Activated naive CD4-positive, alpha-beta T cell treated with anti-CD3 and anti-CD28 coated beads for 36 hours (primary cell): Measurements from ENCODE around the gene CAPZB. TPM values are rescaled to one million over a fixed set of nuclear protein-coding genes. Genes with fewer than 3 reads are reported as not detected.

Experiments
- CTCF ChIA-PET: fragments of 350-600 bp; sonication (Branson Sonifier 250); formaldehyde crosslinking; loops from one replicate; lab custom pipeline; 2021; ENCODE audit warnings: antibody characterized with exemption; lab: Charles Lee
- DNase-seq: peaks from one replicate; pipeline ENCODE4 v3.0.0-alpha.2; 2020
- H3K27ac Mint-ChIP-seq: one replicate; pipeline ENCODE4 v1.8.0; 2021; ENCODE audit warnings: mild to moderate bottlenecking, mixed read lengths
- H3K27me3 Mint-ChIP-seq: one replicate; pipeline ENCODE4 v1.8.0; 2021; ENCODE audit warnings: low read depth, mixed read lengths
- H3K36me3 Mint-ChIP-seq: one replicate; pipeline ENCODE4 v1.8.0; 2021; ENCODE audit warnings: low read depth, mixed read lengths
- H3K4me1 Mint-ChIP-seq: one replicate; pipeline ENCODE4 v1.8.0; 2021; ENCODE audit warnings: low read depth, mixed read lengths
- H3K4me3 Mint-ChIP-seq: one replicate; pipeline ENCODE4 v1.8.0; 2021; ENCODE audit warnings: mild to moderate bottlenecking, moderate library complexity, mixed read lengths
- H3K9me3 Mint-ChIP-seq: one replicate; pipeline ENCODE4 v1.8.0; 2021; ENCODE audit warnings: mixed read lengths
- intact Hi-C: fragments of 100-400 bp; cut with micrococcal nuclease; formaldehyde crosslinking; loops from one replicate; pipeline ENCODE4 v1.15.1; 2023
- total RNA-seq, 2 experiments: library from RNA; stranded (reverse); gene quantifications; one replicate each; pipeline ENCODE4 v1.2.3, GENCODE V29; 2021

The CAPZB gene
- total RNA-seq, 2 experiments from 2014 or later, result 362 to 381 TPM

GRCh38 chr1:19372136-19372514 lies 113.2 kb downstream of the CAPZB start:
- Mint-ChIP-seq H3K36me3 (peaks cover 7% of the 10 kb centered on the region), H3K9me3 (no peaks in the 10 kb centered on the region), H3K27me3 (no peaks in the 10 kb centered on the region), H3K27ac (no peak overlapping the region), H3K4me1 (peaks cover 25% of the 10 kb centered on the region), H3K4me3 (no peak overlapping the region)
- no peak for DNase-seq
- intact Hi-C loops, result no loop called here
- CTCF ChIA-PET, result no interaction called here

- CTCF ChIA-PET, result no interaction called here
- peaks cover 25% of the 10 kb centered on the region for H3K4me1 Mint-ChIP-seq
- H3K9me3 Mint-ChIP-seq, result no peaks in the 10 kb centered on the region
- H3K27ac Mint-ChIP-seq, result no peak overlapping the region
- H3K4me3 Mint-ChIP-seq, result no peak overlapping the region
- no peak for DNase-seq
- peaks cover 3% of the 10 kb centered on the region for H3K36me3 Mint-ChIP-seq
- H3K27me3 Mint-ChIP-seq, result no peaks in the 10 kb centered on the region
- intact Hi-C loops, result no loop called here
These were observed 113.9 kb downstream of the CAPZB start for GRCh38 chr1:19371226-19372135.

- peaks cover 25% of the 10 kb centered on the region for H3K4me1 Mint-ChIP-seq
- H3K9me3 Mint-ChIP-seq, result no peaks in the 10 kb centered on the region
- no peak overlapping the region for H3K27ac Mint-ChIP-seq
- no peak for DNase-seq
- peaks cover 2% of the 10 kb centered on the region for H3K36me3 Mint-ChIP-seq
- no peaks in the 10 kb centered on the region for H3K27me3 Mint-ChIP-seq
- intact Hi-C loops, result no loop called here
- no peak overlapping the region for H3K4me3 Mint-ChIP-seq
- CTCF ChIA-PET, result no interaction called here
These were observed 114.7 kb downstream of the CAPZB start for GRCh38 chr1:19370453-19371170.

- CTCF ChIA-PET, result no interaction called here
- Mint-ChIP-seq H3K27me3 (no peaks in the 10 kb centered on the region), H3K9me3 (no peaks in the 10 kb centered on the region), H3K36me3 (no peaks in the 10 kb centered on the region), H3K27ac (no peak overlapping the region), H3K4me3 (no peak overlapping the region), H3K4me1 (peaks cover 29% of the 10 kb centered on the region)
- no peak for DNase-seq
- intact Hi-C loops, result no loop called here
These were observed 115.8 kb downstream of the CAPZB start for GRCh38 chr1:19369396-19370090.

- Mint-ChIP-seq H3K27me3 (no peaks in the 10 kb centered on the region), H3K27ac (no peak overlapping the region), H3K4me1 (peaks cover 29% of the 10 kb centered on the region), H3K9me3 (no peaks in the 10 kb centered on the region), H3K36me3 (no peaks in the 10 kb centered on the region), H3K4me3 (no peak overlapping the region)
- intact Hi-C loops, result no loop called here
- no peak for DNase-seq
- CTCF ChIA-PET, result no interaction called here
These were observed 116.4 kb downstream of the CAPZB start for GRCh38 chr1:19368964-19369363.

GRCh38 chr1:19368050-19368449 lies 117.3 kb downstream of the CAPZB start:
- no peaks in the 10 kb centered on the region for H3K27me3 Mint-ChIP-seq
- intact Hi-C loops, result no loop called here
- H3K36me3 Mint-ChIP-seq, result no peaks in the 10 kb centered on the region
- peaks cover 35% of the 10 kb centered on the region for H3K4me1 Mint-ChIP-seq
- DNase-seq, result no peak
- H3K4me3 Mint-ChIP-seq, result no peak overlapping the region
- no peaks in the 10 kb centered on the region for H3K9me3 Mint-ChIP-seq
- CTCF ChIA-PET, result interaction anchor here (0.9 kb wide), 1 partner anchor 214 kb away, joined by 4 read pairs; no protein-coding TSS in a partner anchor
- no peak overlapping the region for H3K27ac Mint-ChIP-seq

- H3K27ac Mint-ChIP-seq, result no peak overlapping the region
- peaks cover 39% of the 10 kb centered on the region for H3K4me1 Mint-ChIP-seq
- no peak for DNase-seq
These were observed 117.7 kb downstream of the CAPZB start for GRCh38 chr1:19367584-19368041.

DNA sequence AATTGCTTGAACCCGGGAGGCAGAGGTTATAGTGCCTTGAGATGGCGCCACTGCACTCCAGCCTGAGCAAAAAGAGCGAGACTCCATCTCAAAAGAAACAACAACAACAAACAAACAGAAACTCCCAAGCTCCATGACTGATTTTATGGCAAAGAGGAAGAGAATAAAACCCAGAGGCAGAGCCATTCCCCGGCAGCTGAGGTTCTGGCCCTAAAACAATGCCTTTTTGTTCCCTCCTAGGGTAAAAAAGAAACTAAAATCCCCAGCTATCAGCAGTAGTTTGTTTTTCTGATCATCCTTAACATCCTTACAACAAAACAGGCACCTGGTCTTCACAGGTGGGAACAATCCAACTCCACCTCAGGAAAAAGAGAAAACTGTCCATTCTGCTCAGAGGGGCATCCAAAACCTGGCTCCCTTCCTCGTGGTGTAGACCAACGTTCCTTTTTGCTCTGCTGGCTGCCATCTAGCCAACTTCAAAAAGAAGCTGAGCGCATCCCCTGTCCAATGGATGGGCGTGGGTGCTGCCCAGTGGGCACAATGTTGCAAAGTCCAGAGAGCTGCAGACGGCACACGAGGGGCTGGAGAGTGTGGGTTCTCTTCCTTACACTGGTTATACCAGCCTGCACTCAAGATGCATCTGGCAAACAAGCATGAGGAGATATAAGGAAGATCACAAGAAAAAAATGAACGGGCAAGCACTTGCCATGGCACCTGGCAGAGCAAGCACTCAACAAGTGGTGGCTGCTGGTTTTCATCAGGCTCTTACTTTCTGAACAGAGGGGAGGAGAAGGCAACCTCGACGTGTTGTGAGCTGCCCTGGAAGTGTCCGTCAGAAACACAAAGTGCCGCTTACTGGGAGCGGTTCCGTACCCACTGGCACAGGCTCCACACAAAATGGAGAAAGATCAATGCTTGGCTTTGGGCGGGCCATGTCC lies 118.5 kb downstream of the CAPZB start:
- no peaks in the 10 kb centered on the region for H3K9me3 Mint-ChIP-seq
- no peak for DNase-seq
- CTCF ChIA-PET, result no interaction called here
- intact Hi-C loops, result no loop called here
- no peak overlapping the region for H3K4me3 Mint-ChIP-seq
- H3K27ac Mint-ChIP-seq, result no peak overlapping the region
- H3K36me3 Mint-ChIP-seq, result no peaks in the 10 kb centered on the region
- H3K4me1 Mint-ChIP-seq, result peaks cover 39% of the 10 kb centered on the region
- H3K27me3 Mint-ChIP-seq, result no peaks in the 10 kb centered on the region

More at GRCh38 chr1:19367584-19368041, 117.7 kb downstream of the CAPZB start:
- Mint-ChIP-seq H3K36me3 (no peaks in the 10 kb centered on the region), H3K27me3 (no peaks in the 10 kb centered on the region), H3K4me3 (no peak overlapping the region), H3K9me3 (no peaks in the 10 kb centered on the region)
- intact Hi-C loops, result no loop called here
- CTCF ChIA-PET, result interaction anchor here (0.9 kb wide), 1 partner anchor 214 kb away, joined by 4 read pairs; no protein-coding TSS in a partner anchor

DNA sequence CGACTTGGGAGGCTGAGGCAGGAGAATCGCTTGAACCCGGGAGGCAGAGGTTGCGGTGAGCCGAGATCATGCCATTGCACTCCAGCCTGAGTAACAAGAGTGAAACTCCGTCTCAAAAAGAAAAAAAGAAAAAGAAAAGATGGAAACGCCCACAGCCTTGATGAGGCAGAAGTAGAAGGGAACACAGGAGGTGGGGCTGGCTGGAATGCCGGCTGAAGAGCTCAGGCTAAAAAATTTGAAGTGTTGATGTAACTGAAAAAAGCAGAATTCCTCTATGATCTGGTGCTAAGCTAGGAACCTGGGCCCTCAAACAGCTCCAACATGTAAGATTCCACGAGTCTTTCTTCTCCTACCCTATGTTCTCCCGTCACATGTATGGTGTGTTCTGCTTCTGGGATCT lies 119.6 kb downstream of the CAPZB start:
- CTCF ChIA-PET, result no interaction called here
- DNase-seq, result no peak
- H3K9me3 Mint-ChIP-seq, result no peaks in the 10 kb centered on the region
- peaks cover 44% of the 10 kb centered on the region for H3K4me1 Mint-ChIP-seq
- no peaks in the 10 kb centered on the region for H3K36me3 Mint-ChIP-seq
- H3K4me3 Mint-ChIP-seq, result no peak overlapping the region
- H3K27ac Mint-ChIP-seq, result no peak overlapping the region
- no peaks in the 10 kb centered on the region for H3K27me3 Mint-ChIP-seq
- intact Hi-C loops, result no loop called here

- intact Hi-C loops, result no loop called here
- no peak overlapping the region for H3K4me3 Mint-ChIP-seq
- no peaks in the 10 kb centered on the region for H3K9me3 Mint-ChIP-seq
- H3K4me1 Mint-ChIP-seq, result peaks cover 52% of the 10 kb centered on the region
- DNase-seq, result no peak
- H3K27ac Mint-ChIP-seq, result no peak overlapping the region
- no peaks in the 10 kb centered on the region for H3K36me3 Mint-ChIP-seq
- no peaks in the 10 kb centered on the region for H3K27me3 Mint-ChIP-seq
- CTCF ChIA-PET, result interaction anchor here (0.6 to 1.5 kb wide), 3 partner anchors 20 to 290 kb away, joined by 3 to 5 read pairs (median 3); no protein-coding TSS in a partner anchor
These were observed 121.7 kb downstream of the CAPZB start for GRCh38 chr1:19363536-19364152.

DNA sequence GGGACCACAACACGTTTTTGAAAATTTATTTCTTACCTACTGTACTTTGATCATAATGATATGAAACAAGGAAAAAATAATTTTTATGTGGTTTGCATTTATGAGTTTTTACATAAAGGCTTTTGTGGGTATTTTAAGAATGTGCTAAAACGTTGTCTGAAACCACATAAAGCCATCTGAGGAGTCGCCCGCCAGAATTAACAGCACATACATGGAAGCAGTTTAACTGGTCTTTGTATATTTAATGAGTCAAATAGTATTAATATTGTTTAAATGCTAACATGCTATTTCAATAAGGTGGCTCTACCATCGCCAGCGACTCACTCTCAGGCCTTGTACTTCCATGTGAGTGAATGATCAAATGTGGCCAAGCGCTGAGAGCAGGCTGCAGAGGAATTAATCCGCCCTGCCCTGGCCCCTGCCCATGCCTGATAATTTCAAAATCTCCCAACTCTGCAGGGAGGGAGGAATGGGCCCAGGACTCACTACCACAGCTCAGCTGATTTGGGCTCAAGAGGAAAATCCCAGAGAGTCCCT lies 123.7 kb downstream of the CAPZB start:
- CTCF ChIA-PET, result no interaction called here
- Mint-ChIP-seq H3K27ac (no peak overlapping the region), H3K36me3 (peaks cover 2% of the 10 kb centered on the region), H3K4me3 (no peak overlapping the region), H3K4me1 (peaks cover 44% of the 10 kb centered on the region), H3K27me3 (no peaks in the 10 kb centered on the region), H3K9me3 (no peaks in the 10 kb centered on the region)
- DNase-seq, result no peak
- intact Hi-C loops, result no loop called here
